K562 (cell line): Measurements from ENCODE around the gene RBL1. TPM values are rescaled to one million over a fixed set of nuclear protein-coding genes. Genes with fewer than 3 reads are reported as not detected.

Experiments used
- ATAC-seq: fragments of 200-7000 bp; cut with Tn5 transposase; 3 replicates; pipeline ENCODE4 v1.9.1; 2020; ENCODE audit warnings: moderate library complexity
- BruUV-seq: library from RNA; stranded (reverse); fragments of 400-500 nt; replicated peaks from 2 replicates; lab custom pipeline; 2021; lab: Mats Ljungman, UMichigan
- CTCF ChIA-PET: fragments of 300-600 bp; formaldehyde crosslinking; extraction: SDS; loops from one replicate; lab custom pipeline; 2021; ENCODE audit warnings: low intra/inter-chr PET ratio; lab: Yijun Ruan, JAX
- POLR2A ChIA-PET: fragments of 300-600, 350-650 bp; sonication (Branson Sonifier 250); formaldehyde crosslinking; extraction: SDS; loops from one replicate; lab custom pipeline; 2021; ENCODE audit warnings: antibody characterized with exemption, inconsistent platforms; lab: Yijun Ruan, JAX
- DNase-seq, 4 experiments: peaks; one replicate each; pipeline versions ENCODE4 v3.0.0 to v3.0.0-alpha.2; 2011 to 2018; ENCODE audit warnings: low spot score in 3 of 4, mixed read lengths in 3 of 4; ENCODE audit errors: extremely low read depth in 1 of 4
- FAIRE-seq: peaks from 2 replicates; lab custom pipeline; 2011; peaks lifted over from hg19 to GRCh38; lab: Jason Lieb, UNC
- H2AFZ ChIP-seq: 2 replicates; pipeline ENCODE4 v1.6.0; 2011; ENCODE audit warnings: low read depth, low read length, control low read depth, inconsistent platforms
- H3K27ac ChIP-seq: fragments of 200-600 bp; 3 replicates; pipeline ENCODE4 v1.8.0; 2011; ENCODE audit warnings: low read depth, mild to moderate bottlenecking, control low read depth, inconsistent platforms, low read length, moderate library complexity, mixed read lengths; ENCODE audit errors: extremely low read depth
- H3K27me3 ChIP-seq, 2 experiments: fragments of 300-600 bp in 1 of 2; 2 replicates in 1 of 2; 3 replicates in 1 of 2; pipeline versions ENCODE4 v1.6.0 to v1.8.0; 2011; ENCODE audit warnings: inconsistent platforms in 2 of 2, low read length in 2 of 2, mild to moderate bottlenecking in 1 of 2, mixed read lengths in 1 of 2, moderate library complexity in 1 of 2; ENCODE audit not compliant: control insufficient read depth in 2 of 2, insufficient read depth in 2 of 2
- H3K36me3 ChIP-seq: fragments of 300-600 bp; 3 replicates; pipeline ENCODE4 v1.8.0; 2011; ENCODE audit warnings: mild to moderate bottlenecking, low read length, inconsistent platforms; ENCODE audit not compliant: control insufficient read depth, insufficient read depth
- H3K4me1 ChIP-seq, 2 experiments: fragments of 200-600 bp in 1 of 2; replicated peaks in 1 of 2; 2 replicates in 1 of 2; 3 replicates in 1 of 2; pipeline versions ENCODE4 v1.5.1 to v1.8.0; 2011; ENCODE audit warnings: inconsistent platforms in 2 of 2, low read length in 2 of 2, mild to moderate bottlenecking in 1 of 2, mixed read lengths in 1 of 2, moderate library complexity in 1 of 2; ENCODE audit not compliant: control insufficient read depth in 2 of 2, insufficient read depth in 2 of 2
- H3K4me2 ChIP-seq: 2 replicates; pipeline ENCODE4 v1.6.1; 2011; ENCODE audit warnings: low read length, control low read depth, inconsistent platforms, mixed read lengths; ENCODE audit not compliant: insufficient read depth
- H3K4me3 ChIP-seq: fragments of 200-600 bp; sonication (generic), shearing (Covaris generic); 2 replicates; pipeline ENCODE4 v1.5.1; 2016; ENCODE audit warnings: control low read depth, inconsistent platforms
- H3K79me2 ChIP-seq: fragments of 200-600 bp; 3 replicates; pipeline ENCODE4 v1.8.0; 2011; ENCODE audit warnings: low read length, inconsistent platforms; ENCODE audit not compliant: control insufficient read depth, insufficient read depth
- H3K9ac ChIP-seq, 2 experiments: 2 replicates each; pipeline versions ENCODE4 v1.6.0 to v1.6.1; 2011; ENCODE audit warnings: low read depth in 2 of 2, low read length in 2 of 2, control low read depth in 1 of 2, inconsistent platforms in 1 of 2, mild to moderate bottlenecking in 1 of 2, mixed read lengths in 1 of 2; ENCODE audit not compliant: insufficient read depth in 1 of 2
- H3K9me1 ChIP-seq: one replicate; pipeline ENCODE4 v1.6.0; 2011; ENCODE audit warnings: inconsistent platforms, mild to moderate bottlenecking, low read length, moderate library complexity; ENCODE audit not compliant: control insufficient read depth, insufficient read depth
- H3K9me3 ChIP-seq: replicated peaks from 2 replicates; pipeline ENCODE4 v1.5.1; 2011; ENCODE audit warnings: low read depth, low read length, inconsistent platforms; ENCODE audit not compliant: control insufficient read depth, insufficient read depth
- H4K20me1 ChIP-seq: replicated peaks from 2 replicates; pipeline ENCODE4 v1.6.1; 2011; ENCODE audit warnings: low read length, inconsistent platforms, mixed read lengths; ENCODE audit not compliant: control insufficient read depth, insufficient read depth
- CEBPB ChIP-seq: fragments of 450-650 bp; IDR thresholded peaks from 2 replicates; pipeline ENCODE4 v1.6.1; 2016; ENCODE audit warnings: missing genetic modification characterization, missing compliant biosample characterization
- CEBPG ChIP-seq, 3 experiments: fragments of 200-800 bp in 1 of 3; sonication (Bioruptor generic) in 1 of 3; sonication (generic) in 1 of 3; formaldehyde crosslinking in 1 of 3; IDR thresholded peaks in 2 of 3; conservative IDR thresholded peaks in 1 of 3; 2 replicates each; pipeline versions ENCODE4 v1.6.1 to v1.8.0; 2016 to 2022; ENCODE audit warnings: missing compliant biosample characterization in 2 of 3, missing genetic modification characterization in 2 of 3, mild to moderate bottlenecking in 1 of 3, missing genetic modification reagents in 1 of 3
- CREM ChIP-seq: IDR thresholded peaks from 2 replicates; pipeline ENCODE4 v1.6.1; 2014; ENCODE audit warnings: antibody characterized with exemption, low read depth
- ETS2 ChIP-seq: IDR thresholded peaks from 2 replicates; pipeline ENCODE4 v1.6.1; 2016; ENCODE audit warnings: borderline replicate concordance, missing genetic modification characterization, mild to moderate bottlenecking, moderate library complexity, missing compliant biosample characterization; ENCODE audit not compliant: poor library complexity, severe bottlenecking
- ETV5 ChIP-seq: sonication (generic); formaldehyde crosslinking; IDR thresholded peaks from 2 replicates; pipeline ENCODE4 v1.4.0; 2020; ENCODE audit warnings: low read depth, mild to moderate bottlenecking, missing genetic modification reagents
- GATAD2B ChIP-seq: fragments of 450-650 bp; IDR thresholded peaks from 2 replicates; pipeline ENCODE4 v1.6.1; 2017; ENCODE audit warnings: mild to moderate bottlenecking, borderline replicate concordance
- HMG20B ChIP-seq: fragments of 250-450 bp; sonication (Bioruptor Pico); IDR thresholded peaks from 2 replicates; pipeline ENCODE4 v1.5.0; 2021; ENCODE audit warnings: mild to moderate bottlenecking
- KAT7 ChIP-seq: sonication (generic); formaldehyde crosslinking; IDR thresholded peaks from 2 replicates; pipeline ENCODE4 v1.8.0; 2022; ENCODE audit warnings: missing genetic modification reagents, mild to moderate bottlenecking, borderline replicate concordance
- TARDBP ChIP-seq: fragments of 450-650 bp; IDR thresholded peaks from 2 replicates; pipeline ENCODE4 v1.6.1; 2016
- YY1 ChIP-seq, 3 experiments: IDR thresholded peaks; 2 replicates each; pipeline ENCODE4 v1.6.1; 2011; ENCODE audit warnings: low read length in 2 of 3, mild to moderate bottlenecking in 2 of 3, moderate library complexity in 2 of 3, borderline replicate concordance in 1 of 3, control low read depth in 1 of 3, low read depth in 1 of 3; ENCODE audit not compliant: insufficient read depth in 3 of 3, insufficient replicate concordance in 2 of 3, control insufficient read depth in 1 of 3, insufficient read length in 1 of 3; ENCODE audit errors: extremely low read depth in 1 of 3
- ZBTB33 ChIP-seq: sonication (generic); formaldehyde crosslinking; IDR thresholded peaks from 2 replicates; pipeline ENCODE4 v1.8.1; 2023; ENCODE audit warnings: mild to moderate bottlenecking, missing genetic modification reagents
- WGBS: fragments of 100-300 bp; shearing (Covaris generic); methylation state at CpG from one replicate; pipeline ENCODE4 v1.1.6; 2016; ENCODE audit warnings: low coverage, mixed read lengths; ENCODE audit not compliant: insufficient coverage; ENCODE audit errors: missing lambda C conversion rate; 5-methylcytosine and 5-hydroxymethylcytosine counted together
- in situ Hi-C: fragments of 300-500 bp; cut with MboI; formaldehyde crosslinking; loops from 4 replicates; pipeline ENCODE4 v1.15.0; 2018; ENCODE audit warnings: inconsistent platforms, mixed read lengths
- intact Hi-C: fragments of 100-400 bp; cut with micrococcal nuclease; formaldehyde crosslinking; loops from 2 replicates; pipeline ENCODE4 v1.14.2; 2022
- polyA plus RNA-seq, 8 experiments: library from polyadenylated mRNA; depleted of rRNA in 4 of 8; stranded (reverse) in 5 of 8; unstranded in 3 of 8; fragments of >200 nt; fragmentation: Nextera tagmentation in 2 of 8; fragmentation: Illumina TruSeq in 1 of 8; extraction: Ambion mirVana in 2 of 8; extraction: Trizol in 1 of 8; gene quantifications; 2 replicates each; pipeline versions ENCODE4 v1.2.1 to v1.2.3, GENCODE V29; 2011 to 2014; ENCODE audit warnings: inconsistent platforms in 1 of 8, missing spikeins in 1 of 8
- total RNA-seq, 7 experiments: library from RNA; depleted of rRNA in 6 of 7; stranded (reverse); fragments of >200 nt in 6 of 7; fragmentation: Illumina TruSeq in 2 of 7; extraction: Trizol in 2 of 7; gene quantifications; 2 replicates each; pipeline versions ENCODE4 v1.2.1 to v1.2.3, GENCODE V29; 2011 to 2021; ENCODE audit warnings: low replicate concordance in 1 of 7
- TF ChIP-seq, protein P1 (sequence below): fragments of 200-400 bp; formaldehyde crosslinking; IDR thresholded peaks from 2 replicates; pipeline ENCODE4 v1.6.1; 2017; ENCODE audit warnings: mild to moderate bottlenecking, low read depth, low read length, moderate library complexity
- TF ChIP-seq, protein P2 (sequence below), 2 experiments: fragments of 450-650 bp in 1 of 2; sonication (generic) in 1 of 2; formaldehyde crosslinking in 1 of 2; IDR thresholded peaks in 1 of 2; conservative IDR thresholded peaks in 1 of 2; 2 replicates each; pipeline versions ENCODE4 v1.6.1 to v1.8.1; 2016 to 2023; ENCODE audit warnings: mild to moderate bottlenecking in 2 of 2, moderate library complexity in 2 of 2, inconsistent platforms in 1 of 2, missing genetic modification reagents in 1 of 2

RBL1 gene
- total and polyA plus RNA-seq, 9 of the 15 experiments (the other 6 are each of a cell fraction or from before 2014, with no cell fraction given): 4.0 to 25.9 (median 15.6) TPM

- Histone ChIP-seq H3K9ac (no peak overlapping the region), H4K20me1 (no peaks in the 10 kb centered on the region), H3K9me1 (no peaks in the 10 kb centered on the region), H3K4me2 (no peak overlapping the region), H3K4me1 (no peaks in the 10 kb centered on the region), H3K36me3 (no peaks in the 10 kb centered on the region), H3K27ac (no peak overlapping the region), H3K4me3 (no peak overlapping the region), H3K27me3 (peaks cover 2 to 10% of the 10 kb centered on the region in 2 experiments; a peak in 1 of 5 replicates), H3K79me2 (no peaks in the 10 kb centered on the region), H2AFZ (no peak overlapping the region), H3K9me3 (no peaks in the 10 kb centered on the region)
- ChIA-PET CTCF (no interaction called here), POLR2A (interaction anchor here (1.0 to 1.4 kb wide), 4 partner anchors 13 to 50 kb away, joined by 3 to 7 read pairs (median 4); partner anchors contain the start of genes MROH8, RBL1 and RPN2)
- 52% methylated on average over 8 of the region's 8 CpGs for WGBS
- FAIRE-seq (no peak), DNase-seq (no peak), ATAC-seq (no peak)
- in situ Hi-C loops: no loop called here
- intact Hi-C loops: loop anchor here (5.0 kb wide), 1 partner anchor 42 kb away; no protein-coding TSS in a partner anchor
- no TSS peak for BruUV-seq
- TF ChIP-seq, protein P1, sequence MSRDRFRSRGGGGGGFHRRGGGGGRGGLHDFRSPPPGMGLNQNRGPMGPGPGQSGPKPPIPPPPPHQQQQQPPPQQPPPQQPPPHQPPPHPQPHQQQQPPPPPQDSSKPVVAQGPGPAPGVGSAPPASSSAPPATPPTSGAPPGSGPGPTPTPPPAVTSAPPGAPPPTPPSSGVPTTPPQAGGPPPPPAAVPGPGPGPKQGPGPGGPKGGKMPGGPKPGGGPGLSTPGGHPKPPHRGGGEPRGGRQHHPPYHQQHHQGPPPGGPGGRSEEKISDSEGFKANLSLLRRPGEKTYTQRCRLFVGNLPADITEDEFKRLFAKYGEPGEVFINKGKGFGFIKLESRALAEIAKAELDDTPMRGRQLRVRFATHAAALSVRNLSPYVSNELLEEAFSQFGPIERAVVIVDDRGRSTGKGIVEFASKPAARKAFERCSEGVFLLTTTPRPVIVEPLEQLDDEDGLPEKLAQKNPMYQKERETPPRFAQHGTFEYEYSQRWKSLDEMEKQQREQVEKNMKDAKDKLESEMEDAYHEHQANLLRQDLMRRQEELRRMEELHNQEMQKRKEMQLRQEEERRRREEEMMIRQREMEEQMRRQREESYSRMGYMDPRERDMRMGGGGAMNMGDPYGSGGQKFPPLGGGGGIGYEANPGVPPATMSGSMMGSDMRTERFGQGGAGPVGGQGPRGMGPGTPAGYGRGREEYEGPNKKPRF: no peak
- TF ChIP-seq TARDBP (no peak), HMG20B (CRISPR knock-in tag) (no peak), GATAD2B (no peak), ETV5 (no peak), ETS2 (tag) (no peak), ZBTB33 (no peak), CEBPG (CRISPR knock-in tag; IDR thresholded peaks at IDR 0.05) (no peak), CEBPG (tag; conservative IDR thresholded peaks at IDR 0.05 in 1 of 2, IDR thresholded peaks at IDR 0.05 in 1 of 2) (peak in 1 of 2 experiments; percentile 41; a peak in 1 of 4 replicates), KAT7 (no peak), CEBPB (tag) (peak; percentile 80), YY1 (IDR thresholded peaks at IDR 0.05; ENCODE audit: borderline replicate concordance in 1 of 3, control insufficient read depth in 1 of 3, extremely low read depth in 1 of 3, insufficient read depth in 3 of 3, insufficient read length in 1 of 3, insufficient replicate concordance in 2 of 3, low read depth in 1 of 3, low read length in 2 of 3) (no peak), CREM (no peak)
- TF ChIP-seq, protein P2, sequence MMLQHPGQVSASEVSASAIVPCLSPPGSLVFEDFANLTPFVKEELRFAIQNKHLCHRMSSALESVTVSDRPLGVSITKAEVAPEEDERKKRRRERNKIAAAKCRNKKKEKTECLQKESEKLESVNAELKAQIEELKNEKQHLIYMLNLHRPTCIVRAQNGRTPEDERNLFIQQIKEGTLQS (IDR thresholded peaks at IDR 0.05): 0 out of 2 replicates have a peak, but pooled peaks have one; percentile 29
- TF ChIP-seq, protein P2 (CRISPR knock-in tag; conservative IDR thresholded peaks at IDR 0.05): no peak
Measured at GRCh38 chr20:37144856-37145404, 49.1 kb upstream of the RBL1 start.
